Measurements from ENCODE around the gene GNG7. TPM values are rescaled to one million over a fixed set of nuclear protein-coding genes. Genes with fewer than 3 reads are reported as not detected.
A peak's percentile ranks its signal among the peaks of the same experiment; 100 is the strongest.

GNG7 gene
- total RNA-seq, 2 donors from 2014 or later: 8.7 to 22.9 TPM

GRCh38 chr19:2722541-2723344 is 20.2 kb upstream of the GNG7 start:
- no peaks in the 10 kb centered on the region for H3K9me3 ChIP-seq
- no peak for TF ChIP-seq POLR2A (IDR thresholded peaks at IDR 0.05)
- no peak for TF ChIP-seq POLR2AphosphoS5 (IDR thresholded peaks at IDR 0.05)
- H3K36me3 ChIP-seq: no peaks in the 10 kb centered on the region
- intact Hi-C loops (cut with DNase I): no loop called here
- no peaks in the 10 kb centered on the region for H3K27me3 ChIP-seq (replicated peaks; ENCODE audit: insufficient read depth)
- WGBS: 54% methylated on average over 16 of the region's 28 CpGs
- no peak for DNase-seq (ENCODE audit: low spot score)
- peaks cover 7% of the 10 kb centered on the region for H3K4me1 ChIP-seq (replicated peaks)
- no peak overlapping the region for H3K4me3 ChIP-seq
- H3K27ac ChIP-seq: no peak overlapping the region

- WGBS: 29% methylated on average over 39 of the region's 39 CpGs
- DNase-seq (ENCODE audit: low spot score): no peak
- no peaks in the 10 kb centered on the region for H3K27me3 ChIP-seq (replicated peaks; ENCODE audit: insufficient read depth)
These were observed 19.4 kb upstream of the GNG7 start for GRCh38 chr19:2721570-2722540.

GRCh38 chr19:2720777-2721569 is 18.5 kb upstream of the GNG7 start, which contains the start of gene DIRAS1:
TSS of gene DIRAS1 (minus strand) at chr19:2721372. CDS start at chr19:2717806, 3,566 bp downstream.
- no peak for TF ChIP-seq POLR2AphosphoS5 (IDR thresholded peaks at IDR 0.05)
- TF ChIP-seq POLR2A (IDR thresholded peaks at IDR 0.05): no peak
- TF ChIP-seq CTCF (IDR thresholded peaks at IDR 0.05): no peak
- Histone ChIP-seq H3K27ac (no peak within 1 kb of the TSS), H3K36me3 (no peaks in the 10 kb centered on the region), H3K4me3 (peak within 1 kb of the TSS; percentile 36 to 59), H3K9me3 (no peaks in the 10 kb centered on the region), H3K4me1 (replicated peaks) (peaks cover 7% of the 10 kb centered on the region), H3K27me3 (replicated peaks; ENCODE audit: insufficient read depth) (no peaks in the 10 kb centered on the region)
- DNase-seq (ENCODE audit: low spot score): no peak
- intact Hi-C loops (cut with DNase I): no loop called here
- 1% methylated on average over 20 of the region's 100 CpGs for WGBS

More at GRCh38 chr19:2721570-2722540, 19.4 kb upstream of the GNG7 start:
- Histone ChIP-seq H3K36me3 (no peaks in the 10 kb centered on the region), H3K4me1 (replicated peaks) (peaks cover 7% of the 10 kb centered on the region), H3K4me3 (peak overlapping the region; percentile 36 to 59), H3K9me3 (no peaks in the 10 kb centered on the region), H3K27ac (no peak overlapping the region)
- TF ChIP-seq POLR2AphosphoS5 (IDR thresholded peaks at IDR 0.05) (no peak), CTCF (IDR thresholded peaks at IDR 0.05) (no peak), POLR2A (IDR thresholded peaks at IDR 0.05) (no peak)
- intact Hi-C loops (cut with DNase I): no loop called here

GRCh38 chr19:2719920-2720776 is 17.7 kb upstream of the GNG7 start:
- 10% methylated on average over 36 of the region's 37 CpGs for WGBS
- TF ChIP-seq POLR2AphosphoS5 (IDR thresholded peaks at IDR 0.05): no peak
- TF ChIP-seq POLR2A (IDR thresholded peaks at IDR 0.05): no peak
- no peak for TF ChIP-seq CTCF (IDR thresholded peaks at IDR 0.05)
- no peaks in the 10 kb centered on the region for H3K27me3 ChIP-seq (replicated peaks; ENCODE audit: insufficient read depth)
- peak overlapping the region; percentile 36 to 59 for H3K4me3 ChIP-seq
- no peak overlapping the region for H3K27ac ChIP-seq
- no peaks in the 10 kb centered on the region for H3K36me3 ChIP-seq
- H3K9me3 ChIP-seq: no peaks in the 10 kb centered on the region
- intact Hi-C loops (cut with DNase I): no loop called here
- no peak for DNase-seq (ENCODE audit: low spot score)
- H3K4me1 ChIP-seq (replicated peaks): peaks cover 7% of the 10 kb centered on the region
